HL-60 (cell line): ENCODE results near the gene STK32B.

ENCODE experiments used
- DNase-seq, 2 experiments: peaks; one replicate each; pipeline ENCODE4 v3.0.0-alpha.2; 2010 to 2020; ENCODE audit warnings: low read depth in 1 of 2, low spot score in 1 of 2
- H3K27ac ChIP-seq: fragments of 250-450 bp; sonication (Bioruptor Pico); replicated peaks from 2 replicates; pipeline ENCODE4 v1.5.1; 2020; ENCODE audit warnings: mild to moderate bottlenecking, moderate library complexity
- H3K27me3 ChIP-seq: fragments of 250-450 bp; sonication (Bioruptor Pico); 2 replicates; pipeline ENCODE4 v1.5.1; 2021; ENCODE audit warnings: mild to moderate bottlenecking, moderate library complexity; ENCODE audit not compliant: insufficient read depth, poor library complexity, severe bottlenecking
- H3K4me3 ChIP-seq: replicated peaks from 2 replicates; pipeline ENCODE4 v1.5.1; 2011; ENCODE audit warnings: mild to moderate bottlenecking, control low read depth, low read length; ENCODE audit not compliant: insufficient read depth
- CTCF ChIP-seq: IDR thresholded peaks from one replicate; pipeline ENCODE4 v1.5.1; 2011; ENCODE audit warnings: low read length, control low read depth, inconsistent platforms; ENCODE audit not compliant: insufficient read depth
- GABPA ChIP-seq: IDR thresholded peaks from 2 replicates; pipeline ENCODE4 v1.6.1; 2012; ENCODE audit warnings: low read depth
- POLR2AphosphoS5 ChIP-seq: IDR thresholded peaks from 2 replicates; pipeline ENCODE4 v1.6.1; 2012; ENCODE audit warnings: low read depth
- REST ChIP-seq: IDR thresholded peaks from 2 replicates; pipeline ENCODE4 v1.6.1; 2012; ENCODE audit warnings: low read depth; ENCODE audit not compliant: insufficient replicate concordance
- SPI1 ChIP-seq: IDR thresholded peaks from 2 replicates; pipeline ENCODE4 v1.6.1; 2012; ENCODE audit warnings: low read depth, mild to moderate bottlenecking, borderline replicate concordance

STK32B gene

GRCh38 chr4:5300283-5300682 lies 249.0 kb downstream of the STK32B start:
- no peak overlapping the region for H3K4me3 ChIP-seq
- no peak for DNase-seq
- TF ChIP-seq POLR2AphosphoS5: no peak
- no peak for TF ChIP-seq CTCF
- TF ChIP-seq SPI1: peak; percentile 57

GRCh38 chr4:5307928-5308327 lies 256.6 kb downstream of the STK32B start:
- no peak overlapping the region for H3K4me3 ChIP-seq
- H3K27me3 ChIP-seq: no peaks in the 10 kb centered on the region
- TF ChIP-seq SPI1: no peak
- TF ChIP-seq GABPA: no peak
- no peak for TF ChIP-seq REST
- TF ChIP-seq CTCF: no peak
- no peak for TF ChIP-seq POLR2AphosphoS5
- DNase-seq: no peak
- no peak overlapping the region for H3K27ac ChIP-seq

More at GRCh38 chr4:5300283-5300682, 249.0 kb downstream of the STK32B start:
- no peak overlapping the region for H3K27ac ChIP-seq
- no peaks in the 10 kb centered on the region for H3K27me3 ChIP-seq

- Histone ChIP-seq H3K4me3 (no peak overlapping the region), H3K27me3 (no peaks in the 10 kb centered on the region), H3K27ac (no peak overlapping the region)
- no peak for TF ChIP-seq SPI1
- no peak for TF ChIP-seq CTCF
- TF ChIP-seq REST: no peak
- no peak for TF ChIP-seq GABPA
- no peak for TF ChIP-seq POLR2AphosphoS5
- no peak for DNase-seq
Measured at GRCh38 chr4:5322321-5322720, 271.0 kb downstream of the STK32B start.

GRCh38 chr4:5330339-5330989 lies 279.2 kb downstream of the STK32B start:
- no peak for TF ChIP-seq SPI1
- no peak for TF ChIP-seq CTCF
- TF ChIP-seq POLR2AphosphoS5: no peak
- no peak for TF ChIP-seq GABPA
- TF ChIP-seq REST: no peak
- DNase-seq: no peak
- no peaks in the 10 kb centered on the region for H3K27me3 ChIP-seq
- H3K27ac ChIP-seq: no peak overlapping the region
- H3K4me3 ChIP-seq: no peak overlapping the region
